ENCODE results near the gene TIAM2.

The TIAM2 gene

GRCh38 chr6:155023717-155024116, 28.6 kb downstream of the TIAM2 start:
- Histone ChIP-seq H4K12ac (ENCODE audit: low read depth, low read length) (no peak overlapping the region), H3K9ac (ENCODE audit: low read length) (no peak overlapping the region), H3K9me3 (ENCODE audit: insufficient read depth, low read depth, low read length) (no peaks in the 10 kb centered on the region), H3K36me3 (ENCODE audit: control insufficient read depth in 1 of 2, insufficient read depth in 2 of 2, low read length in 2 of 2) (no peaks in the 10 kb centered on the region), H2AK5ac (ENCODE audit: low read length) (no peak overlapping the region), H3K18ac (ENCODE audit: low read length) (no peak overlapping the region), H4K8ac (ENCODE audit: low read depth, low read length) (no peak overlapping the region), H3K4me1 (ENCODE audit: control insufficient read depth in 1 of 2, insufficient read depth in 2 of 2, low read length in 2 of 2) (peaks cover 6 to 7% of the 10 kb centered on the region in 2 experiments), H3K14ac (ENCODE audit: low read length) (no peak overlapping the region), H2BK5ac (ENCODE audit: low read depth, low read length, poor library complexity) (no peak overlapping the region), H3K27ac (ENCODE audit: low read depth, low read length) (no peak overlapping the region), H3K4ac (ENCODE audit: low read depth, low read length) (no peak overlapping the region), H3K27me3 (ENCODE audit: insufficient read depth, low read length) (no peaks in the 10 kb centered on the region), H2BK120ac (ENCODE audit: insufficient read depth, low read length, poor library complexity) (no peak overlapping the region), H3K23ac (ENCODE audit: low read length) (no peak overlapping the region), H2BK12ac (ENCODE audit: low read length) (no peak overlapping the region), H3K79me1 (ENCODE audit: low read length) (peaks cover 2% of the 10 kb centered on the region), H2AFZ (ENCODE audit: insufficient read depth, low read length, poor library complexity) (no peak overlapping the region), H3K79me2 (ENCODE audit: control insufficient read depth, insufficient read depth, low read length, poor library complexity) (no peaks in the 10 kb centered on the region), H3K4me2 (ENCODE audit: low read length) (no peak overlapping the region), H4K91ac (ENCODE audit: low read depth, low read length) (no peak overlapping the region), H3K4me3 (ENCODE audit: low read depth, low read length) (no peak overlapping the region)
- no peak for DNase-seq
- no CpG with 5 or more reads among the region's 7 CpGs for WGBS (ENCODE audit: extremely low coverage, insufficient coverage, insufficient read length)

GRCh38 chr6:155024391-155025027, 29.4 kb downstream of the TIAM2 start:
- Histone ChIP-seq H3K27me3 (ENCODE audit: insufficient read depth, low read length) (no peaks in the 10 kb centered on the region), H3K4ac (ENCODE audit: low read depth, low read length) (no peak overlapping the region), H2BK5ac (ENCODE audit: low read depth, low read length, poor library complexity) (no peak overlapping the region), H3K9me3 (ENCODE audit: insufficient read depth, low read depth, low read length) (no peaks in the 10 kb centered on the region), H4K12ac (ENCODE audit: low read depth, low read length) (no peak overlapping the region), H2AK5ac (ENCODE audit: low read length) (no peak overlapping the region), H3K18ac (ENCODE audit: low read length) (no peak overlapping the region), H2BK120ac (ENCODE audit: insufficient read depth, low read length, poor library complexity) (no peak overlapping the region), H2BK12ac (ENCODE audit: low read length) (no peak overlapping the region), H4K8ac (ENCODE audit: low read depth, low read length) (no peak overlapping the region), H3K36me3 (ENCODE audit: control insufficient read depth in 1 of 2, insufficient read depth in 2 of 2, low read length in 2 of 2) (no peaks in the 10 kb centered on the region), H3K4me2 (ENCODE audit: low read length) (no peak overlapping the region), H3K27ac (ENCODE audit: low read depth, low read length) (no peak overlapping the region), H2AFZ (ENCODE audit: insufficient read depth, low read length, poor library complexity) (no peak overlapping the region), H3K79me1 (ENCODE audit: low read length) (peaks cover 2% of the 10 kb centered on the region), H4K91ac (ENCODE audit: low read depth, low read length) (no peak overlapping the region), H3K23ac (ENCODE audit: low read length) (no peak overlapping the region), H3K79me2 (ENCODE audit: control insufficient read depth, insufficient read depth, low read length, poor library complexity) (no peaks in the 10 kb centered on the region), H3K14ac (ENCODE audit: low read length) (no peak overlapping the region), H3K9ac (ENCODE audit: low read length) (no peak overlapping the region), H3K4me3 (ENCODE audit: low read depth, low read length) (no peak overlapping the region), H3K4me1 (ENCODE audit: control insufficient read depth in 1 of 2, insufficient read depth in 2 of 2, low read length in 2 of 2) (peaks cover 6 to 7% of the 10 kb centered on the region in 2 experiments)
- no peak for DNase-seq
- no CpG with 5 or more reads among the region's 2 CpGs for WGBS (ENCODE audit: extremely low coverage, insufficient coverage, insufficient read length)

- no peaks in the 10 kb centered on the region for H3K79me2 ChIP-seq (ENCODE audit: control insufficient read depth, insufficient read depth, low read length, poor library complexity)
- no peak overlapping the region for H2BK12ac ChIP-seq (ENCODE audit: low read length)
- no peak overlapping the region for H2AFZ ChIP-seq (ENCODE audit: insufficient read depth, low read length, poor library complexity)
- H3K9ac ChIP-seq (ENCODE audit: low read length): no peak overlapping the region
- WGBS (ENCODE audit: extremely low coverage, insufficient coverage, insufficient read length): no CpG with 5 or more reads among the region's 4 CpGs
- no peak overlapping the region for H3K4me2 ChIP-seq (ENCODE audit: low read length)
- H2BK5ac ChIP-seq (ENCODE audit: low read depth, low read length, poor library complexity): no peak overlapping the region
- H4K12ac ChIP-seq (ENCODE audit: low read depth, low read length): no peak overlapping the region
- H3K4me1 ChIP-seq (ENCODE audit: control insufficient read depth in 1 of 2, insufficient read depth in 2 of 2, low read length in 2 of 2): peaks cover 5 to 7% of the 10 kb centered on the region in 2 experiments
- no peak overlapping the region for H3K18ac ChIP-seq (ENCODE audit: low read length)
- no peak overlapping the region for H2AK5ac ChIP-seq (ENCODE audit: low read length)
- H3K9me3 ChIP-seq (ENCODE audit: insufficient read depth, low read depth, low read length): no peaks in the 10 kb centered on the region
- H3K14ac ChIP-seq (ENCODE audit: low read length): no peak overlapping the region
- H3K4ac ChIP-seq (ENCODE audit: low read depth, low read length): no peak overlapping the region
- peak in 1 of 2 donors; percentile 23 for DNase-seq
- no peaks in the 10 kb centered on the region for H3K36me3 ChIP-seq (ENCODE audit: control insufficient read depth in 1 of 2, insufficient read depth in 2 of 2, low read length in 2 of 2)
- H3K79me1 ChIP-seq (ENCODE audit: low read length): peaks cover 2% of the 10 kb centered on the region
- no peak overlapping the region for H3K4me3 ChIP-seq (ENCODE audit: low read depth, low read length)
- no peak overlapping the region for H2BK120ac ChIP-seq (ENCODE audit: insufficient read depth, low read length, poor library complexity)
- H3K27me3 ChIP-seq (ENCODE audit: insufficient read depth, low read length): no peaks in the 10 kb centered on the region
- H3K27ac ChIP-seq (ENCODE audit: low read depth, low read length): no peak overlapping the region
- no peak overlapping the region for H4K8ac ChIP-seq (ENCODE audit: low read depth, low read length)
- H4K91ac ChIP-seq (ENCODE audit: low read depth, low read length): no peak overlapping the region
- H3K23ac ChIP-seq (ENCODE audit: low read length): no peak overlapping the region
Measured at GRCh38 chr6:155026022-155026705, 31.0 kb downstream of the TIAM2 start.

- Histone ChIP-seq H3K4me3 (ENCODE audit: low read depth, low read length) (no peak overlapping the region), H4K12ac (ENCODE audit: low read depth, low read length) (no peak overlapping the region), H3K79me1 (ENCODE audit: low read length) (no peaks in the 10 kb centered on the region), H2AFZ (ENCODE audit: insufficient read depth, low read length, poor library complexity) (no peak overlapping the region), H3K9ac (ENCODE audit: low read length) (no peak overlapping the region), H2AK5ac (ENCODE audit: low read length) (no peak overlapping the region), H3K9me3 (ENCODE audit: insufficient read depth, low read depth, low read length) (no peaks in the 10 kb centered on the region), H3K23ac (ENCODE audit: low read length) (no peak overlapping the region), H4K8ac (ENCODE audit: low read depth, low read length) (no peak overlapping the region), H2BK12ac (ENCODE audit: low read length) (no peak overlapping the region), H3K4ac (ENCODE audit: low read depth, low read length) (no peak overlapping the region), H2BK5ac (ENCODE audit: low read depth, low read length, poor library complexity) (no peak overlapping the region), H3K36me3 (ENCODE audit: control insufficient read depth in 1 of 2, insufficient read depth in 2 of 2, low read length in 2 of 2) (no peaks in the 10 kb centered on the region), H3K79me2 (ENCODE audit: control insufficient read depth, insufficient read depth, low read length, poor library complexity) (no peaks in the 10 kb centered on the region), H3K4me2 (ENCODE audit: low read length) (no peak overlapping the region), H3K18ac (ENCODE audit: low read length) (no peak overlapping the region), H4K91ac (ENCODE audit: low read depth, low read length) (no peak overlapping the region), H3K27me3 (ENCODE audit: insufficient read depth, low read length) (no peaks in the 10 kb centered on the region), H3K27ac (ENCODE audit: low read depth, low read length) (no peak overlapping the region), H3K4me1 (ENCODE audit: control insufficient read depth in 1 of 2, insufficient read depth in 2 of 2, low read length in 2 of 2) (peaks cover 2 to 6% of the 10 kb centered on the region in 2 experiments), H2BK120ac (ENCODE audit: insufficient read depth, low read length, poor library complexity) (no peak overlapping the region), H3K14ac (ENCODE audit: low read length) (no peak overlapping the region)
- no CpG with 5 or more reads among the region's 4 CpGs for WGBS (ENCODE audit: extremely low coverage, insufficient coverage, insufficient read length)
- no peak for DNase-seq
Measured at GRCh38 chr6:155026706-155027045, 31.6 kb downstream of the TIAM2 start.

Measured in trophoblast cell (in vitro differentiated cells and primary cell).